ENCODE results near the gene CPNE6.

CPNE6 gene

DNA sequence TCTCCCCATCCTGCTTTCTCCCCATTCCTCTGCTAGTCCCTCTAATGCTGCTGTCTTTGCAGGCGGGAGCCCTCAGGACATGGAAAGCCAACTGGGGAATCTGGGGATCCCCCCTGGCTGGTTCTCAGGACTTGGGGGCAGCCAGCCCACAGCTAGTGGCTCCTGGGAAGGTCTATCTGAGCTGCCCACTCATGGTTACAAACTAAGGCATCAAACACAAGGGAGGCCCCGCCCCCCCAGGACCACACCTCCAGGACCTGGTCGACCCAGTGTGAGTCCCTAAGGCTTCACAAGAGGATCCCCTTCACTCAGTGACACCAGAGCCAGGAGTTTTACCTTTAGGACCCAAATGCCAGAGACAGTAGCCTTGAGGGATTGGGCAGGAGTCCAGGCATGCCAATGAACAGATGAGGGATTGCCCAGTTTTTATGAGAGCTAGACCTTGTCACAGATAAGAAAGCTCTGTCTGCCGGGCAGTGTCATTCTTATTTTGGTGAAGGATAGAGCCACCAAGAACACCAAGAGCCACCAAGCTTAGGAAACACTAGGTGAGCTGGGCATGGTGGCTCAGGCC is 8.0 kb upstream of the CPNE6 start:
- Histone ChIP-seq H3F3A (ENCODE audit: insufficient read depth, low read length) (no peaks in the 10 kb centered on the region), H3K36me3 (replicated peaks; ENCODE audit: insufficient read depth, low read length) (no peaks in the 10 kb centered on the region), H3K4me3 (ENCODE audit: low read length) (no peak overlapping the region), H4K20me1 (ENCODE audit: insufficient read depth, low read length) (no peaks in the 10 kb centered on the region), H3K79me2 (ENCODE audit: low read length) (no peaks in the 10 kb centered on the region), H3K9ac (ENCODE audit: low read length) (no peak overlapping the region), H2AFZ (ENCODE audit: low read length) (no peak overlapping the region), H3K27me3 (replicated peaks; ENCODE audit: insufficient read depth, low read length) (no peaks in the 10 kb centered on the region), H3K9me2 (replicated peaks; ENCODE audit: insufficient read depth, low read length) (no peaks in the 10 kb centered on the region), H3K4me1 (ENCODE audit: low read length) (no peaks in the 10 kb centered on the region), H3K27ac (ENCODE audit: low read length) (no peak overlapping the region), H3K9me3 (replicated peaks; ENCODE audit: insufficient read depth, low read length) (no peaks in the 10 kb centered on the region), H3K4me2 (ENCODE audit: low read depth, low read length) (no peak overlapping the region)
- TF ChIP-seq EZH2 (optimal IDR thresholded peaks at IDR 0.05; ENCODE audit: low read depth, low read length) (no peak), EZH2phosphoT487 (IDR thresholded peaks at IDR 0.05; ENCODE audit: low read length) (no peak)
- TF ChIP-seq, protein P1, sequence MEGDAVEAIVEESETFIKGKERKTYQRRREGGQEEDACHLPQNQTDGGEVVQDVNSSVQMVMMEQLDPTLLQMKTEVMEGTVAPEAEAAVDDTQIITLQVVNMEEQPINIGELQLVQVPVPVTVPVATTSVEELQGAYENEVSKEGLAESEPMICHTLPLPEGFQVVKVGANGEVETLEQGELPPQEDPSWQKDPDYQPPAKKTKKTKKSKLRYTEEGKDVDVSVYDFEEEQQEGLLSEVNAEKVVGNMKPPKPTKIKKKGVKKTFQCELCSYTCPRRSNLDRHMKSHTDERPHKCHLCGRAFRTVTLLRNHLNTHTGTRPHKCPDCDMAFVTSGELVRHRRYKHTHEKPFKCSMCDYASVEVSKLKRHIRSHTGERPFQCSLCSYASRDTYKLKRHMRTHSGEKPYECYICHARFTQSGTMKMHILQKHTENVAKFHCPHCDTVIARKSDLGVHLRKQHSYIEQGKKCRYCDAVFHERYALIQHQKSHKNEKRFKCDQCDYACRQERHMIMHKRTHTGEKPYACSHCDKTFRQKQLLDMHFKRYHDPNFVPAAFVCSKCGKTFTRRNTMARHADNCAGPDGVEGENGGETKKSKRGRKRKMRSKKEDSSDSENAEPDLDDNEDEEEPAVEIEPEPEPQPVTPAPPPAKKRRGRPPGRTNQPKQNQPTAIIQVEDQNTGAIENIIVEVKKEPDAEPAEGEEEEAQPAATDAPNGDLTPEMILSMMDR (IDR thresholded peaks at IDR 0.05; ENCODE audit: low read length), result no peak
- DNase-seq, result no peak

DNA sequence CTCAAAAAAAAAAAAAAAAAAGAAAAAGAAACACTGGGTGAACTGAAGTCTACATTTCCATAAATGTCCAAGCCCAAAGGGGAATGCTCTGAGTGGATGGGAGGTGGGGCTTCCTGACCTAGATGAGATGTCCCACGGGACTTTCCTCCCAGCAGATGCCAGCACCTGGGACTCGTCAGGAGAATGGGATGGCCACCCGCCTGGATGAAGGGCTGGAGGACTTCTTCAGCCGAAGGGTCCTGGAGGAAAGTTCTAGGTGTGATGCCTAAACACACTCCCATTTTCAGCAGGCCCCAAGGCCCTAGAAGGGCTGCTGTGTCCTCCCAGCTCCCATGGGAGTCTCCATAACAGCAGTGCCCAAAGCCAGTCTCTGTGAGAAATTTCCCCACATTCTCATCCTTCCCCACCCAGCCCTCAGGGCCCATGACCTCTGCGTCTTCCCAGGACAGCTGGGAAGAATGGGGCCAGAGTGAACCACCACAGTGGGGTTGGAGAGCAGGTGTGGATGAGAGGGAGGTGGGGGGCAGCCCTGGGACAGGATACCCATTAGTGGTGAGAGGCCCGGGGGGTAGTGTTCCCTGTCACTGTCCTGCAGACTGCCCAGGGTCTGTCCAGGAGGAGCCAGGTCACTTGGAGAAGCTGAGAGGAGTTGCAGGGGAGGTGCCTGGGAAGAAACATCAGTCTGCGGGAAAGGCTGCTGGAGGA is 7.1 kb upstream of the CPNE6 start:
- no peaks in the 10 kb centered on the region for H3K4me1 ChIP-seq (ENCODE audit: low read length)
- no peaks in the 10 kb centered on the region for H4K20me1 ChIP-seq (ENCODE audit: insufficient read depth, low read length)
- no peaks in the 10 kb centered on the region for H3K36me3 ChIP-seq (replicated peaks; ENCODE audit: insufficient read depth, low read length)
- no peak overlapping the region for H3K9ac ChIP-seq (ENCODE audit: low read length)
- H3K9me2 ChIP-seq (replicated peaks; ENCODE audit: insufficient read depth, low read length), result no peaks in the 10 kb centered on the region
- H2AFZ ChIP-seq (ENCODE audit: low read length), result no peak overlapping the region
- H3K27ac ChIP-seq (ENCODE audit: low read length), result no peak overlapping the region
- H3F3A ChIP-seq (ENCODE audit: insufficient read depth, low read length), result no peaks in the 10 kb centered on the region
- H3K4me2 ChIP-seq (ENCODE audit: low read depth, low read length), result no peak overlapping the region
- DNase-seq, result no peak
- no peaks in the 10 kb centered on the region for H3K27me3 ChIP-seq (replicated peaks; ENCODE audit: insufficient read depth, low read length)
- no peak overlapping the region for H3K4me3 ChIP-seq (ENCODE audit: low read length)
- TF ChIP-seq EZH2 (optimal IDR thresholded peaks at IDR 0.05; ENCODE audit: low read depth, low read length), result no peak
- TF ChIP-seq, protein P1 (IDR thresholded peaks at IDR 0.05; ENCODE audit: low read length), result no peak
- TF ChIP-seq EZH2phosphoT487 (IDR thresholded peaks at IDR 0.05; ENCODE audit: low read length), result no peak
- H3K9me3 ChIP-seq (replicated peaks; ENCODE audit: insufficient read depth, low read length), result no peaks in the 10 kb centered on the region
- H3K79me2 ChIP-seq (ENCODE audit: low read length), result no peaks in the 10 kb centered on the region

DNA sequence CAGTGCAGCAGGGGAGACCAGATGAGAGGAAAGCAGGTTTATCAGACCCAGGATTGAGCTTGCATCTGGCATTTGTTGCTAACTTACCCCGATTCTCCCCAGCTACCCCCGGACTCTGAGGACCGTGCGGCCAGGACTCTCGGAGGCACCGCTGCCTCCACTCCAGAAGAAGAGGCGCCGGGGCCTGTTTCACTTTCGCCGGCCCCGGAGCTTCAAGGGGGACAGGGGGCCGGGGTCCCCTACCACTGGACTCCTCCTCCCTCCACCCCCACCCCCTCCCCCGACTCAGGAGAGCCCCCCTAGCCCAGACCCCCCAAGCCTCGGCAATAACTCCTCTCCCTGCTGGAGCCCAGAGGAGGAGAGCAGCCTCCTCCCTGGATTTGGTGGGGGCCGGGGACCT is 6.5 kb upstream of the CPNE6 start:
- no peaks in the 10 kb centered on the region for H3K9me3 ChIP-seq (replicated peaks; ENCODE audit: insufficient read depth, low read length)
- DNase-seq, result no peak
- no peaks in the 10 kb centered on the region for H3K36me3 ChIP-seq (replicated peaks; ENCODE audit: insufficient read depth, low read length)
- H2AFZ ChIP-seq (ENCODE audit: low read length), result no peak overlapping the region
- H3K27ac ChIP-seq (ENCODE audit: low read length), result no peak overlapping the region
- no peaks in the 10 kb centered on the region for H3K9me2 ChIP-seq (replicated peaks; ENCODE audit: insufficient read depth, low read length)
- no peaks in the 10 kb centered on the region for H3K79me2 ChIP-seq (ENCODE audit: low read length)
- H3K9ac ChIP-seq (ENCODE audit: low read length), result no peak overlapping the region
- H3K4me3 ChIP-seq (ENCODE audit: low read length), result no peak overlapping the region
- H3K4me1 ChIP-seq (ENCODE audit: low read length), result no peaks in the 10 kb centered on the region
- no peaks in the 10 kb centered on the region for H4K20me1 ChIP-seq (ENCODE audit: insufficient read depth, low read length)
- no peaks in the 10 kb centered on the region for H3K27me3 ChIP-seq (replicated peaks; ENCODE audit: insufficient read depth, low read length)
- TF ChIP-seq, protein P1 (IDR thresholded peaks at IDR 0.05; ENCODE audit: low read length), result no peak
- TF ChIP-seq EZH2phosphoT487 (IDR thresholded peaks at IDR 0.05; ENCODE audit: low read length) (no peak), EZH2 (optimal IDR thresholded peaks at IDR 0.05; ENCODE audit: low read depth, low read length) (no peak)
- H3F3A ChIP-seq (ENCODE audit: insufficient read depth, low read length), result no peaks in the 10 kb centered on the region
- H3K4me2 ChIP-seq (ENCODE audit: low read depth, low read length), result no peak overlapping the region
